H9 (cell line): Measurements from ENCODE around the gene KCTD16. TPM values are rescaled to one million over a fixed set of nuclear protein-coding genes. Genes with fewer than 3 reads are reported as not detected.

ENCODE experiments used
- DNase-seq: peaks from one replicate; pipeline ENCODE4 v3.0.0-alpha.2; 2017
- H2AFZ ChIP-seq: one replicate; pipeline ENCODE4 v1.6.1; 2013; ENCODE audit warnings: mild to moderate bottlenecking, low read length, control low read depth, moderate library complexity
- H2AK5ac ChIP-seq: 2 replicates; pipeline ENCODE4 v1.6.1; 2013; ENCODE audit warnings: low read length, control low read depth, mixed read lengths; ENCODE audit not compliant: insufficient read length
- H2BK120ac ChIP-seq: one replicate; pipeline ENCODE4 v1.6.1; 2013; ENCODE audit warnings: low read depth, mild to moderate bottlenecking, low read length, control low read depth, inconsistent platforms; ENCODE audit not compliant: poor library complexity, severe bottlenecking
- H2BK12ac ChIP-seq: 2 replicates; pipeline ENCODE4 v1.6.1; 2013; ENCODE audit warnings: low read length, control low read depth, mixed read lengths, low read depth; ENCODE audit not compliant: insufficient read length
- H2BK15ac ChIP-seq: 2 replicates; pipeline ENCODE4 v1.6.1; 2013; ENCODE audit warnings: low read depth, low read length, control low read depth
- H2BK20ac ChIP-seq: one replicate; pipeline ENCODE4 v1.6.1; 2013; ENCODE audit warnings: low read depth, mild to moderate bottlenecking, low read length, control low read depth, inconsistent platforms; ENCODE audit not compliant: poor library complexity, severe bottlenecking
- H2BK5ac ChIP-seq: 2 replicates; pipeline ENCODE4 v1.6.1; 2013; ENCODE audit warnings: low read length, control low read depth, mixed read lengths; ENCODE audit not compliant: insufficient read length
- H3K14ac ChIP-seq: 2 replicates; pipeline ENCODE4 v1.6.1; 2013; ENCODE audit warnings: low read length, control low read depth; ENCODE audit not compliant: insufficient read depth
- H3K18ac ChIP-seq: 2 replicates; pipeline ENCODE4 v1.6.1; 2013; ENCODE audit warnings: low read depth, mild to moderate bottlenecking, mixed read lengths, low read length, control low read depth; ENCODE audit not compliant: insufficient read length
- H3K23ac ChIP-seq: 2 replicates; pipeline ENCODE4 v1.6.1; 2013; ENCODE audit warnings: low read length, control low read depth, mixed read lengths, low read depth; ENCODE audit not compliant: insufficient read length
- H3K23me2 ChIP-seq: 2 replicates; pipeline ENCODE4 v1.6.1; 2013; ENCODE audit warnings: low read depth, mild to moderate bottlenecking, mixed read lengths, low read length, control low read depth; ENCODE audit not compliant: insufficient read length, poor library complexity, severe bottlenecking
- H3K27ac ChIP-seq: 2 replicates; pipeline ENCODE4 v1.5.1; 2013; ENCODE audit warnings: low read length, control low read depth, mixed read lengths, low read depth; ENCODE audit not compliant: insufficient read length
- H3K27me3 ChIP-seq: 2 replicates; pipeline ENCODE4 v1.6.1; 2013; ENCODE audit warnings: low read length, control low read depth, inconsistent platforms; ENCODE audit not compliant: insufficient read depth
- H3K4ac ChIP-seq: 2 replicates; pipeline ENCODE4 v1.6.1; 2013; ENCODE audit warnings: low read depth, mild to moderate bottlenecking, control low read depth, inconsistent platforms, low read length, moderate library complexity
- H3K4me1 ChIP-seq: 2 replicates; pipeline ENCODE4 v1.6.1; 2013; ENCODE audit warnings: low read length, control low read depth, inconsistent platforms; ENCODE audit not compliant: insufficient read depth
- H3K4me2 ChIP-seq: 2 replicates; pipeline ENCODE4 v1.6.1; 2013; ENCODE audit warnings: low read length, control low read depth, mixed read lengths; ENCODE audit not compliant: insufficient read length, insufficient read depth
- H3K56ac ChIP-seq: 2 replicates; pipeline ENCODE4 v1.6.1; 2013; ENCODE audit warnings: low read depth, mild to moderate bottlenecking, mixed read lengths, low read length, control low read depth; ENCODE audit not compliant: insufficient read length
- H3K79me1 ChIP-seq: 2 replicates; pipeline ENCODE4 v1.6.1; 2013; ENCODE audit warnings: low read depth, mild to moderate bottlenecking, moderate library complexity, low read length, control low read depth, inconsistent platforms; ENCODE audit not compliant: insufficient read depth, poor library complexity, severe bottlenecking
- H3K79me2 ChIP-seq: 2 replicates; pipeline ENCODE4 v1.6.1; 2013; ENCODE audit warnings: low read length, control low read depth, inconsistent platforms; ENCODE audit not compliant: insufficient read depth
- H3K9ac ChIP-seq: 2 replicates; pipeline ENCODE4 v1.6.1; 2013; ENCODE audit warnings: low read length, control low read depth, mixed read lengths; ENCODE audit not compliant: insufficient read length; ENCODE audit errors: extremely low read depth
- H3K9me3 ChIP-seq: one replicate; pipeline ENCODE4 v1.6.1; 2013; ENCODE audit warnings: low read depth, low read length, inconsistent platforms; ENCODE audit not compliant: control insufficient read depth
- H3T11ph ChIP-seq: one replicate; pipeline ENCODE4 v1.6.1; 2013; ENCODE audit warnings: mild to moderate bottlenecking, low read length, control low read depth, inconsistent platforms
- H4K20me1 ChIP-seq: one replicate; pipeline ENCODE4 v1.6.1; 2013; ENCODE audit not compliant: control insufficient read depth, insufficient read length, insufficient read depth
- H4K5ac ChIP-seq: 2 replicates; pipeline ENCODE4 v1.6.1; 2013; ENCODE audit warnings: low read depth, mild to moderate bottlenecking, mixed read lengths, low read length, control low read depth; ENCODE audit not compliant: insufficient read length
- H4K8ac ChIP-seq: replicated peaks from 2 replicates; pipeline ENCODE4 v1.6.1; 2013; ENCODE audit warnings: low read length, control low read depth, mixed read lengths, low read depth; ENCODE audit not compliant: insufficient read length
- H4K91ac ChIP-seq: 2 replicates; pipeline ENCODE4 v1.6.1; 2013; ENCODE audit warnings: low read depth, mild to moderate bottlenecking, moderate library complexity, mixed read lengths, low read length, control low read depth; ENCODE audit not compliant: insufficient read length
- H3K27ac Mint-ChIP-seq, 3 experiments: 2 replicates in 2 of 3; 3 replicates in 1 of 3; pipeline ENCODE4 v1.8.0; 2020 to 2021; ENCODE audit warnings: mixed read lengths in 3 of 3, mild to moderate bottlenecking in 1 of 3, moderate library complexity in 1 of 3
- H3K27me3 Mint-ChIP-seq: 2 replicates; pipeline ENCODE4 v1.8.0; 2021; ENCODE audit warnings: low read depth, mild to moderate bottlenecking, moderate library complexity, mixed read lengths
- H3K36me3 Mint-ChIP-seq, 3 experiments: 2 replicates in 2 of 3; 3 replicates in 1 of 3; pipeline ENCODE4 v1.8.0; 2020 to 2021; ENCODE audit warnings: low read depth in 3 of 3, mixed read lengths in 3 of 3; ENCODE audit not compliant: insufficient read depth in 1 of 3
- H3K4me1 Mint-ChIP-seq, 2 experiments: 2 replicates each; pipeline ENCODE4 v1.8.0; 2020; ENCODE audit warnings: mixed read lengths in 2 of 2
- H3K4me3 Mint-ChIP-seq, 2 experiments: 2 replicates in 1 of 2; 3 replicates in 1 of 2; pipeline ENCODE4 v1.8.0; 2020 to 2021; ENCODE audit warnings: mild to moderate bottlenecking in 2 of 2, mixed read lengths in 2 of 2, moderate library complexity in 1 of 2
- H3K9me3 Mint-ChIP-seq, 2 experiments: 2 replicates in 1 of 2; 3 replicates in 1 of 2; pipeline ENCODE4 v1.8.0; 2020; ENCODE audit warnings: mild to moderate bottlenecking in 2 of 2, mixed read lengths in 2 of 2, moderate library complexity in 1 of 2
- CTCF ChIP-seq: fragments of 200-600 bp; sonication (generic); conservative IDR thresholded peaks from 3 replicates; pipeline ENCODE4 v1.8.0; 2021; ENCODE audit warnings: antibody characterized with exemption, mild to moderate bottlenecking
- WGBS: extraction: QIAGEN DNeasy Blood & Tissue Kit; methylation state at CpG from one replicate; pipeline ENCODE4 v1.1.7; 2013; ENCODE audit warnings: missing lambda C conversion rate, low lambda C conversion rate, mixed read lengths; ENCODE audit not compliant: insufficient read length; ENCODE audit errors: extremely low coverage; 5-methylcytosine and 5-hydroxymethylcytosine counted together
- total RNA-seq: library from RNA; stranded (reverse); gene quantifications from 2 replicates; pipeline ENCODE4 v1.2.1, GENCODE V29; 2021

Gene KCTD16
- total RNA-seq, 1 experiment from 2014 or later: 0.09 TPM

DNA sequence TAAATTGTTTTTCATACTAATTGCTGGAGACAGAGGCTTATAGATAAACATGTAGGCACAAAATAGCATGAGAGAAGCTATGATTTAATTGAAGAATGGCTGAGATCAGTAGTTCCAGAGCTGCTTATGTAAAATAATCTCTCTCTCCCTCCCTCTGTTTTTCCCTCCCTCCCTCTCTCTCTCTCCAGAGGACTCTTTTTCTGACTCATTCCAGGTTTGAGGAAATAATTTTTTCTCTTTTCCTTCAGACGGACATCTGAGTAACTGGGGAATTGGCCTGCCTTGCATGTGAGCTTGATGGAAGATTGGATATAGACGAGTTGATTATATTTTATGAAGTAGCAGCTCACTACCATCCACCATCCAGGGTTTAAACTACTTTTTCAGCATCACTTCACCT lies 35.5 kb downstream of the KCTD16 start:
- Histone ChIP-seq H4K20me1 (no peaks in the 10 kb centered on the region), H4K91ac (no peak overlapping the region), H2AK5ac (no peak overlapping the region), H3K27ac (no peak overlapping the region), H3K23me2 (peaks cover 5% of the 10 kb centered on the region), H2BK5ac (no peak overlapping the region), H2BK120ac (no peak overlapping the region), H3K4me2 (no peak overlapping the region), H3K4ac (no peak overlapping the region), H3K79me1 (no peaks in the 10 kb centered on the region), H2BK12ac (no peak overlapping the region), H4K8ac (no peak overlapping the region), H3K4me1 (no peaks in the 10 kb centered on the region), H3K27me3 (no peaks in the 10 kb centered on the region; the same call in 1 of the 2 replicates), H2BK20ac (no peak overlapping the region), H3K23ac (no peak overlapping the region), H3K14ac (no peak overlapping the region), H3K9me3 (no peaks in the 10 kb centered on the region), H3K79me2 (no peaks in the 10 kb centered on the region), H3K9ac (no peak overlapping the region), H2BK15ac (no peak overlapping the region), H3K18ac (no peak overlapping the region), H3K56ac (no peak overlapping the region), H4K5ac (no peak overlapping the region), H3T11ph (no peak overlapping the region), H2AFZ (no peak overlapping the region)
- no peaks in the 10 kb centered on the region for H3K36me3 Mint-ChIP-seq
- TF ChIP-seq CTCF: no peak
- DNase-seq: no peak
- no peak overlapping the region for H3K27ac Mint-ChIP-seq
- H3K4me3 Mint-ChIP-seq: no peak overlapping the region
- no CpG with 5 or more reads among the region's 2 CpGs for WGBS
- H3K4me1 Mint-ChIP-seq: peaks cover 12 to 16% of the 10 kb centered on the region in 2 experiments
- peaks cover 36% of the 10 kb centered on the region for H3K27me3 Mint-ChIP-seq
- H3K9me3 Mint-ChIP-seq: no peaks in the 10 kb centered on the region; a peak in 1 of 5 replicates
